IMR-90 (cell line): Measurements from ENCODE around the gene ANKRD34C.

Source experiments
- BHLHE40 ChIP-seq: fragments of 150-350 bp; IDR thresholded peaks from 2 replicates; pipeline ENCODE4 v1.6.1; 2016; ENCODE audit warnings: mild to moderate bottlenecking, low read depth, low read length
- CEBPB ChIP-seq: IDR thresholded peaks from 2 replicates; pipeline ENCODE4 v1.6.1; 2012; ENCODE audit warnings: low read depth, low read length, improper control_type of control experiment
- MAFK ChIP-seq: IDR thresholded peaks from 2 replicates; pipeline ENCODE4 v1.6.1; 2012; ENCODE audit warnings: low read depth, low read length, improper control_type of control experiment
- MAZ ChIP-seq: IDR thresholded peaks from 2 replicates; pipeline ENCODE4 v1.6.1; 2012; ENCODE audit warnings: low read depth, mild to moderate bottlenecking, low read length, improper control_type of control experiment, moderate library complexity, borderline replicate concordance
- MXI1 ChIP-seq: IDR thresholded peaks from 2 replicates; pipeline ENCODE4 v1.6.1; 2012; ENCODE audit warnings: low read depth, mild to moderate bottlenecking, low read length, moderate library complexity, borderline replicate concordance
- NFE2L2 ChIP-seq: fragments of 150-350 bp; IDR thresholded peaks from 2 replicates; pipeline ENCODE4 v1.6.1; 2016; ENCODE audit warnings: low read depth, mild to moderate bottlenecking, low read length
- POLR2A ChIP-seq: IDR thresholded peaks from 2 replicates; pipeline ENCODE4 v1.6.1; 2012; ENCODE audit warnings: mild to moderate bottlenecking, low read depth, low read length
- RAD21 ChIP-seq: IDR thresholded peaks from 2 replicates; pipeline ENCODE4 v1.6.1; 2012; ENCODE audit warnings: low read length, improper control_type of control experiment
- RCOR1 ChIP-seq: IDR thresholded peaks from 2 replicates; pipeline ENCODE4 v1.6.1; 2012; ENCODE audit warnings: mild to moderate bottlenecking, low read length, improper control_type of control experiment; ENCODE audit not compliant: insufficient replicate concordance
- RFX5 ChIP-seq: IDR thresholded peaks from 2 replicates; pipeline ENCODE4 v1.8.0; 2012; ENCODE audit warnings: low read depth, mild to moderate bottlenecking, low read length, moderate library complexity
- SMC3 ChIP-seq: fragments of 150-350 bp; IDR thresholded peaks from 2 replicates; pipeline ENCODE4 v1.6.1; 2016; ENCODE audit warnings: low read depth, mild to moderate bottlenecking, antibody characterized with exemption, low read length, moderate library complexity
- TF ChIP-seq, protein P1 (sequence below): conservative IDR thresholded peaks from 2 replicates; pipeline ENCODE4 v1.5.1; 2012; ENCODE audit warnings: mild to moderate bottlenecking, low read depth, low read length, improper control_type of control experiment
- TF ChIP-seq, protein P2 (sequence below): fragments of 150-350 bp; IDR thresholded peaks from 2 replicates; pipeline ENCODE4 v1.6.1; 2017; ENCODE audit warnings: mild to moderate bottlenecking, antibody characterized with exemption, low read length, low read depth
- TF ChIP-seq, protein P3 (sequence below): fragments of 150-350 bp; IDR thresholded peaks from 2 replicates; pipeline ENCODE4 v1.6.1; 2016; ENCODE audit warnings: low read depth, mild to moderate bottlenecking, low read length, moderate library complexity, borderline replicate concordance

- no peak for TF ChIP-seq POLR2A
- TF ChIP-seq, protein P1, sequence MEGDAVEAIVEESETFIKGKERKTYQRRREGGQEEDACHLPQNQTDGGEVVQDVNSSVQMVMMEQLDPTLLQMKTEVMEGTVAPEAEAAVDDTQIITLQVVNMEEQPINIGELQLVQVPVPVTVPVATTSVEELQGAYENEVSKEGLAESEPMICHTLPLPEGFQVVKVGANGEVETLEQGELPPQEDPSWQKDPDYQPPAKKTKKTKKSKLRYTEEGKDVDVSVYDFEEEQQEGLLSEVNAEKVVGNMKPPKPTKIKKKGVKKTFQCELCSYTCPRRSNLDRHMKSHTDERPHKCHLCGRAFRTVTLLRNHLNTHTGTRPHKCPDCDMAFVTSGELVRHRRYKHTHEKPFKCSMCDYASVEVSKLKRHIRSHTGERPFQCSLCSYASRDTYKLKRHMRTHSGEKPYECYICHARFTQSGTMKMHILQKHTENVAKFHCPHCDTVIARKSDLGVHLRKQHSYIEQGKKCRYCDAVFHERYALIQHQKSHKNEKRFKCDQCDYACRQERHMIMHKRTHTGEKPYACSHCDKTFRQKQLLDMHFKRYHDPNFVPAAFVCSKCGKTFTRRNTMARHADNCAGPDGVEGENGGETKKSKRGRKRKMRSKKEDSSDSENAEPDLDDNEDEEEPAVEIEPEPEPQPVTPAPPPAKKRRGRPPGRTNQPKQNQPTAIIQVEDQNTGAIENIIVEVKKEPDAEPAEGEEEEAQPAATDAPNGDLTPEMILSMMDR: no peak
- TF ChIP-seq RFX5: no peak
- TF ChIP-seq RAD21: no peak
- no peak for TF ChIP-seq CEBPB
- TF ChIP-seq SMC3: no peak
- TF ChIP-seq RCOR1: no peak
- TF ChIP-seq, protein P2, sequence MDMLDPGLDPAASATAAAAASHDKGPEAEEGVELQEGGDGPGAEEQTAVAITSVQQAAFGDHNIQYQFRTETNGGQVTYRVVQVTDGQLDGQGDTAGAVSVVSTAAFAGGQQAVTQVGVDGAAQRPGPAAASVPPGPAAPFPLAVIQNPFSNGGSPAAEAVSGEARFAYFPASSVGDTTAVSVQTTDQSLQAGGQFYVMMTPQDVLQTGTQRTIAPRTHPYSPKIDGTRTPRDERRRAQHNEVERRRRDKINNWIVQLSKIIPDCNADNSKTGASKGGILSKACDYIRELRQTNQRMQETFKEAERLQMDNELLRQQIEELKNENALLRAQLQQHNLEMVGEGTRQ: no peak
- TF ChIP-seq BHLHE40: no peak
- TF ChIP-seq, protein P3, sequence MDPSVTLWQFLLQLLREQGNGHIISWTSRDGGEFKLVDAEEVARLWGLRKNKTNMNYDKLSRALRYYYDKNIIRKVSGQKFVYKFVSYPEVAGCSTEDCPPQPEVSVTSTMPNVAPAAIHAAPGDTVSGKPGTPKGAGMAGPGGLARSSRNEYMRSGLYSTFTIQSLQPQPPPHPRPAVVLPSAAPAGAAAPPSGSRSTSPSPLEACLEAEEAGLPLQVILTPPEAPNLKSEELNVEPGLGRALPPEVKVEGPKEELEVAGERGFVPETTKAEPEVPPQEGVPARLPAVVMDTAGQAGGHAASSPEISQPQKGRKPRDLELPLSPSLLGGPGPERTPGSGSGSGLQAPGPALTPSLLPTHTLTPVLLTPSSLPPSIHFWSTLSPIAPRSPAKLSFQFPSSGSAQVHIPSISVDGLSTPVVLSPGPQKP: no peak
- TF ChIP-seq MXI1: no peak
- TF ChIP-seq NFE2L2: no peak
- no peak for TF ChIP-seq MAFK
- no peak for TF ChIP-seq MAZ
Observed at GRCh38 chr15:79307251-79307650, 24.7 kb downstream of the ANKRD34C start.
